HUDEP-2 (cell line): ENCODE data around the gene TTC29.
"Not testable (repeated sequence)": the region's sequence is repeated elsewhere in the genome, so short reads cannot be mapped to it uniquely, and the experiment has no call there.

Experiments
- DNase-seq, 76 experiments: peaks; one replicate each; lab custom pipeline; 2025; ENCODE audit not compliant: unreplicated experiment in 76 of 76; lab: John Stamatoyannopoulos, UW

The TTC29 gene

DNA sequence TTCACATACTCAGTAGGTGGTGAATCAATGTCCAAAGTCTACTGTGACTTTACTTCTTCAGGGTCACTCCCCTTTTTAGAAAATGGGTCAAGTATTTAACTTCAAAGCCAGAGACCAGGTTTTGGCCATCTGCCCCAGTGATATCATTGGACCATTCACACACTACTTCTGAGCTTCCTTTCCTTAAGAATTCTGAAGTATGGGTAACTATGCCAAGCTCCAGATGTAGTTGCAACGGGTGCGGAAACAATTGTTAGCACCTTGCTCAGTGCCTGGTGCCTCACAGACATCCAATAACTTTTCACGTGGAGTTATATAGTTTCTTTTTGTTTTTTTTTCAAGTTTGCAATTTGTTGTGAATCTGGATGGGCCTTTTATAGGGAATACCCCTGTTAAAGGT is 62.6 kb downstream of the TTC29 start:
- no peak for DNase-seq

GRCh38 chr4:146857298-146857697 is 88.4 kb downstream of the TTC29 start:
- no peak for DNase-seq

GRCh38 chr4:146855761-146856160 is 89.9 kb downstream of the TTC29 start:
- no peak for DNase-seq

DNA sequence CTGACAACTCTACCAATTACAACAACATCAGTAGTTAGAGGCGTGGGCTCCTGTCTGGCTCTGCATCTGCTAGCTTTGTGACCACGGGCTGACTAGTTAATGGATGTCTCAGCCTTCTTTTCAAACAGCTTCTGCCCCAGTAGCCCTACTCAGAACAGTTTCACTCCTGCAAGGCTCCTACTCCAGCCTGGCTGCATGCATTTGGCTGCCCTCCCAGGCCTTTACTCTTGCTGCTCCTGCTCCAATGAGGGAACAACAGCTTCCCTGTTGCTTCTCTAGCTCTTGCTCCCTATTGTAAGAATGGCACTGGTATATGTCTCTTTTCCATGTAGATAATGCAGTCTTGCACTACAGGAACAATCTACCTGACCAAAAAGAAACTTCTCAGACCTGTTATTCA is 93.3 kb downstream of the TTC29 start:
- no peak for DNase-seq

GRCh38 chr4:146847345-146847744 is 98.3 kb downstream of the TTC29 start:
- no peak for DNase-seq

GRCh38 chr4:146846882-146847281 is 98.8 kb downstream of the TTC29 start:
- no peak for DNase-seq

- DNase-seq = no peak
Observed at GRCh38 chr4:146844761-146845160, 100.9 kb downstream of the TTC29 start.

DNA sequence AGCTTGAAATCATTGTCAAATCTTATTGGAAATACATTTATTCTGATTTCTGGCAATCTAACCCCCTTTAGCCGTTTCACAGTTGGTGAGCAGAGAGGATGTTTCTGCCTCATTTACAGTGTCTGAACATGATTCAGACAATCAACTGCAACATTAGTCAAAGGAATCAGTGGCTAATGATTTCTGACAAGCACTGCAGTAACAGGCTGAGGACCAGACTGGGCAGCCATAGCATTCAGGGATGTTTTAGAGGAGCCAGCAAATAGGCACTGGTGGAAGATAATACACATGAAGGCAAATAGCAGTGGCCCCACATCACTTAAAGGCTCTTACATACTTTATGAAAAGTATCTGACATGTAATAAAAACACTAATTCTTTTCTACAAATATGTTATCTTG is 102.8 kb downstream of the TTC29 start:
- DNase-seq = no peak

DNA sequence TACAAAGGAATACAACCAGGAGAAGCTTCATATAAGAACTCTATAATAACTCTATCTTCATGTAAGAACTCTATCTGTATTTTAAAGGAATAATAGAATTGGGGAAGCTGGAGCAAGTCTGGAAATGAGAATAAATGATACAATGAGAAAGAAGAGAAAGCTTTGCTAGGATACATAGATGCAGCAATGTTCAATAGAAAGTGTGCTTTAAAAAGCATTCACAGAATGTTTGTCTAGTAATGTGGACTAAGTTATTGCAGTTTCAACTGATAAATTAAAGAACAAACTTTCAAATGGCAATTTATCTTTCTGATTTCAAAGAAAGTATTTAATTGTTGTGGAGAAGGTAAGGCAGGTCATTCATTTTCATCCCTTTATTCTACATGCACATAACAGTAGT is 104.9 kb downstream of the TTC29 start:
- DNase-seq = no peak

- no peak for DNase-seq
Observed at GRCh38 chr4:146835096-146835495, 110.6 kb downstream of the TTC29 start.

GRCh38 chr4:146834263-146835034 is 111.2 kb downstream of the TTC29 start:
- DNase-seq = no peak

DNA sequence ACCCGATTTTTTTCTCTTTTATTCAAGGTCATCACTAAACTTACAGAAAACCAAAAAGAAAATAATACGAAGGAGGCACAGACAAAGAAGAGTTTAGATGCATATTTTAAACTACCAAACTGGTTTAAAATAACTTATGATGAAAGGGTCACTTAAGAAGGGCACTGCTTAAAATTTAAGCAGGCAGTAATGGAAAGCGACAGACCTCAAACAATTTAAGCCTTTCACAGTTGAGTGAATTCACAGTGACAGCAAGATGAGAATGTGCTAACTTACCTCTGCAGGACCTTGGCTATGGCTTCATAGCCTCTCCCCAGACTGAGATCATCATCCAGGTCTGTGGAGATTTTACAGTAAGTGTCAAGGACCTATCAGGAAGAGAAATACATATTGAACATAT is 112.1 kb downstream of the TTC29 start:
- DNase-seq = no peak

- DNase-seq = not testable (repeated sequence)
Observed at GRCh38 chr4:146822980-146823379, 122.7 kb downstream of the TTC29 start.

GRCh38 chr4:146814750-146815149 is 130.9 kb downstream of the TTC29 start:
- DNase-seq = no peak

- DNase-seq = no peak
Observed at GRCh38 chr4:146795711-146796110, 150.0 kb downstream of the TTC29 start.

- DNase-seq = no peak
Observed at GRCh38 chr4:146793727-146794126, 151.9 kb downstream of the TTC29 start.

- DNase-seq = no peak
Observed at GRCh38 chr4:146791439-146791838, 154.2 kb downstream of the TTC29 start.

GRCh38 chr4:146790515-146790914 is 155.1 kb downstream of the TTC29 start:
- DNase-seq = no peak

DNA sequence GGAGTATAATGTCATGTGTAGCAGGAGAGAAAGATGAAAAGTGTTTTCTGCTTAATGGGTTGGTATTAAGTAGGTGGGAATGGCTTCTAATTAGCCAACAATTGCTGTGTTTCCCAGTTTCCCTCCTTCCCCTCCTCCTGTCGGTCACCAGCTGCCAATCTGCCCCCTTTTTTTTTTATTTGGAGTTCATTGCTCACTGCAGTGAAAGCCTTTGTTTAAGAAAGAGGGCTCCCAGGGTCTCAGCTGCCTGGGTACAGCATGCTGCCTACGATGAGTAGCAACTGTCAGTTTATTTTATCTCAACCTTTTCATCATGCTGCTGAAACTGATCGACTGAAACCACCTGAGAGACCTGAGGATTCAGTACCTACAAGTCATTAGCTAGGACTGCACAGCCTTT is 157.9 kb downstream of the TTC29 start:
- no peak for DNase-seq

GRCh38 chr4:146776691-146777090 is 169.0 kb downstream of the TTC29 start:
- DNase-seq = peak in 1 of 76 experiments; percentile 0

DNA sequence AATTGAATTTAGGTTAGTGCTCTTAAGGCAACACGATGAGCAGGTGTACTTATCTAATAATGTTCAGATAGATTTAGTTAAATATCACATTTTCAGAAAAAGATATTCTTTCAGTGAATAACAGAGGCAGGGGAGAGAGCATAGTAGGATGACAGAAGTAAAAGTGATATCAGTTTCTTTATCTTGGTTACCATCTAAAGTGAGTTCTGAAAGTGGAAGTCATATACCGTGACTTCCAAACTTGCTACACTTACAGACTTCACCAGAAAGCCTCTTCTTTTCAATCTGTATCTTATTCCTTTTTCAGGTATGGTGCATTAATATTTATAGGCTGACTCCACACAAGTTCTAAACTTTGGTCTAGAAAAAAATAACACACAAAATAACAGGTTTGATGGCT is 182.1 kb downstream of the TTC29 start:
- DNase-seq = no peak

DNA sequence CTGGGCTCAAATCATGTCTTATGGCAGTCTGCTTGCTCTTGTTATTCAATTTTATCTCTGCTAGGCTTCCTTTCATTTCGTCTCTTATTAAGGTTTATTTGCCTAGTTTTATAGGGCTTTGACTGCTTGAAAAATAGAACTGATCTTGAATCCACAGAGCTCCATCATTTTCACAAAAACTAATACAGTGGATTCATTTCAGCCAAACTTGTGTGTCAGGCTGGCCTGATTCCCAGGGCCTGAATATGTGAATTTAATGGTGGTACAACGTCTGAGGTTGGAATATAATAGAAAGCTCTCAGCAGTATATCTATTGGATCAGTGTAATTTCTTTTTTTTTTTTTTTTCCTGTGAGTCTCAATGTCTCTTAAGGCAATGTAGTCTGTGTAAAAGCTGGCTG is 183.6 kb downstream of the TTC29 start:
- DNase-seq = no peak

DNA sequence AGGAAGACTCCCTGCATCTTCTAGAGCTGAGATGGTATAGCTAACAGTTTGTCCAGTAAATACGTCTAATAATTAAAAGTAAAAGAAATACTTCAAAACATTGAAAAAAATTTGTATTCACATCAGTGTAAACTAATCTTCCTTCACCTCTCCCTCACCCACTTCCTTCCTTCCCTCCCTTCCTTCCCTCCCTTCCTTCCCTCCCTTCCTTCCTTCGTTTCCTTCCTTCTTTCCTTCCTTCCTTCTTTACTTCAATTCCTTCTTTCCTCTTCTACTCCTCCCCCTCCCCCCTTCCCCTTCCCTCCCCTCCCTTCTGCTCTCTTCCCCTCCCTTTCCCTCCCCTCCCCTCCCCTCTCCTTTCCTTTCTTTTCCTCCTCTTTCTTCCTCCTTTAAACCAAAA is 203.2 kb downstream of the TTC29 start:
- no peak for DNase-seq
